ENCODE results near the gene PHLPP1.
A peak's percentile ranks its signal among the peaks of the same experiment; 100 is the strongest.

Gene PHLPP1

GRCh38 chr18:62715436-62715758 lies at the start of gene PHLPP1:
Gene PHLPP1 (plus strand): TSS chr18:62715541. CDS start chr18:62715684, 143 bp downstream.
- Histone ChIP-seq H3K36me3 (ENCODE audit: insufficient read depth, low read length) (no peaks in the 10 kb centered on the region), H3K27ac (ENCODE audit: low read depth, low read length) (peak within 1 kb of the TSS; percentile 80), H3K9ac (ENCODE audit: low read length) (peak within 1 kb of the TSS; percentile 75), H3K4me1 (ENCODE audit: insufficient read depth, low read length) (peaks cover 22% of the 10 kb centered on the region), H3K4me3 (ENCODE audit: low read depth in 1 of 2, low read length in 2 of 2) (peak within 1 kb of the TSS; percentile 50 to 83), H3K9me3 (ENCODE audit: low read length) (no peaks in the 10 kb centered on the region), H3K27me3 (ENCODE audit: control insufficient read depth in 1 of 2, insufficient read depth in 2 of 2, low read length in 2 of 2) (no peaks in the 10 kb centered on the region)

- Histone ChIP-seq H3K27me3 (ENCODE audit: control insufficient read depth in 1 of 2, insufficient read depth in 2 of 2, low read length in 2 of 2) (no peaks in the 10 kb centered on the region), H3K9ac (ENCODE audit: low read length) (no peak overlapping the region), H3K4me3 (ENCODE audit: low read depth in 1 of 2, low read length in 2 of 2) (no peak overlapping the region), H3K9me3 (ENCODE audit: low read length) (peaks cover 3% of the 10 kb centered on the region), H3K27ac (ENCODE audit: low read depth, low read length) (no peak overlapping the region), H3K36me3 (ENCODE audit: insufficient read depth, low read length) (no peaks in the 10 kb centered on the region), H3K4me1 (ENCODE audit: insufficient read depth, low read length) (no peaks in the 10 kb centered on the region)
These were observed 46.1 kb upstream of the PHLPP1 start for GRCh38 chr18:62669225-62669624.

GRCh38 chr18:62670573-62670972 lies 44.8 kb upstream of the PHLPP1 start:
- no peak overlapping the region for H3K9ac ChIP-seq (ENCODE audit: low read length)
- H3K4me1 ChIP-seq (ENCODE audit: insufficient read depth, low read length) = no peaks in the 10 kb centered on the region
- H3K9me3 ChIP-seq (ENCODE audit: low read length) = peaks cover 3% of the 10 kb centered on the region
- no peak overlapping the region for H3K27ac ChIP-seq (ENCODE audit: low read depth, low read length)
- no peaks in the 10 kb centered on the region for H3K36me3 ChIP-seq (ENCODE audit: insufficient read depth, low read length)
- no peak overlapping the region for H3K4me3 ChIP-seq (ENCODE audit: low read depth in 1 of 2, low read length in 2 of 2)
- no peaks in the 10 kb centered on the region for H3K27me3 ChIP-seq (ENCODE audit: control insufficient read depth in 1 of 2, insufficient read depth in 2 of 2, low read length in 2 of 2)

GRCh38 chr18:62672600-62672999 lies 42.7 kb upstream of the PHLPP1 start:
- Histone ChIP-seq H3K27me3 (ENCODE audit: control insufficient read depth in 1 of 2, insufficient read depth in 2 of 2, low read length in 2 of 2) (no peaks in the 10 kb centered on the region), H3K27ac (ENCODE audit: low read depth, low read length) (no peak overlapping the region), H3K9me3 (ENCODE audit: low read length) (peaks cover 3% of the 10 kb centered on the region), H3K4me1 (ENCODE audit: insufficient read depth, low read length) (no peaks in the 10 kb centered on the region), H3K36me3 (ENCODE audit: insufficient read depth, low read length) (no peaks in the 10 kb centered on the region), H3K4me3 (ENCODE audit: low read depth in 1 of 2, low read length in 2 of 2) (no peak overlapping the region), H3K9ac (ENCODE audit: low read length) (no peak overlapping the region)

- Histone ChIP-seq H3K27ac (ENCODE audit: low read depth, low read length) (no peak overlapping the region), H3K9me3 (ENCODE audit: low read length) (no peaks in the 10 kb centered on the region), H3K4me3 (ENCODE audit: low read depth in 1 of 2, low read length in 2 of 2) (no peak overlapping the region), H3K9ac (ENCODE audit: low read length) (no peak overlapping the region), H3K36me3 (ENCODE audit: insufficient read depth, low read length) (no peaks in the 10 kb centered on the region), H3K4me1 (ENCODE audit: insufficient read depth, low read length) (no peaks in the 10 kb centered on the region), H3K27me3 (ENCODE audit: control insufficient read depth in 1 of 2, insufficient read depth in 2 of 2, low read length in 2 of 2) (no peaks in the 10 kb centered on the region)
These were observed 36.4 kb upstream of the PHLPP1 start for GRCh38 chr18:62678847-62679485.

GRCh38 chr18:62682371-62682770 lies 33.0 kb upstream of the PHLPP1 start:
- no peak overlapping the region for H3K9ac ChIP-seq (ENCODE audit: low read length)
- no peak overlapping the region for H3K4me3 ChIP-seq (ENCODE audit: low read depth in 1 of 2, low read length in 2 of 2)
- H3K4me1 ChIP-seq (ENCODE audit: insufficient read depth, low read length) = no peaks in the 10 kb centered on the region
- no peaks in the 10 kb centered on the region for H3K36me3 ChIP-seq (ENCODE audit: insufficient read depth, low read length)
- H3K27ac ChIP-seq (ENCODE audit: low read depth, low read length) = no peak overlapping the region
- no peaks in the 10 kb centered on the region for H3K27me3 ChIP-seq (ENCODE audit: control insufficient read depth in 1 of 2, insufficient read depth in 2 of 2, low read length in 2 of 2)
- H3K9me3 ChIP-seq (ENCODE audit: low read length) = no peaks in the 10 kb centered on the region

- no peak overlapping the region for H3K4me3 ChIP-seq (ENCODE audit: low read depth in 1 of 2, low read length in 2 of 2)
- no peaks in the 10 kb centered on the region for H3K27me3 ChIP-seq (ENCODE audit: control insufficient read depth in 1 of 2, insufficient read depth in 2 of 2, low read length in 2 of 2)
- H3K36me3 ChIP-seq (ENCODE audit: insufficient read depth, low read length) = no peaks in the 10 kb centered on the region
- no peaks in the 10 kb centered on the region for H3K4me1 ChIP-seq (ENCODE audit: insufficient read depth, low read length)
- no peak overlapping the region for H3K27ac ChIP-seq (ENCODE audit: low read depth, low read length)
- H3K9ac ChIP-seq (ENCODE audit: low read length) = no peak overlapping the region
- no peaks in the 10 kb centered on the region for H3K9me3 ChIP-seq (ENCODE audit: low read length)
These were observed 31.4 kb upstream of the PHLPP1 start for GRCh38 chr18:62683935-62684334.

- Histone ChIP-seq H3K4me3 (ENCODE audit: low read depth in 1 of 2, low read length in 2 of 2) (no peak overlapping the region), H3K4me1 (ENCODE audit: insufficient read depth, low read length) (no peaks in the 10 kb centered on the region), H3K9me3 (ENCODE audit: low read length) (no peaks in the 10 kb centered on the region), H3K36me3 (ENCODE audit: insufficient read depth, low read length) (no peaks in the 10 kb centered on the region), H3K27me3 (ENCODE audit: control insufficient read depth in 1 of 2, insufficient read depth in 2 of 2, low read length in 2 of 2) (no peaks in the 10 kb centered on the region), H3K27ac (ENCODE audit: low read depth, low read length) (no peak overlapping the region), H3K9ac (ENCODE audit: low read length) (no peak overlapping the region)
These were observed 26.5 kb upstream of the PHLPP1 start for GRCh38 chr18:62688743-62689317.

- H3K27ac ChIP-seq (ENCODE audit: low read depth, low read length) = no peak overlapping the region
- no peaks in the 10 kb centered on the region for H3K4me1 ChIP-seq (ENCODE audit: insufficient read depth, low read length)
- no peak overlapping the region for H3K4me3 ChIP-seq (ENCODE audit: low read depth in 1 of 2, low read length in 2 of 2)
- H3K27me3 ChIP-seq (ENCODE audit: control insufficient read depth in 1 of 2, insufficient read depth in 2 of 2, low read length in 2 of 2) = no peaks in the 10 kb centered on the region
- no peak overlapping the region for H3K9ac ChIP-seq (ENCODE audit: low read length)
- H3K9me3 ChIP-seq (ENCODE audit: low read length) = no peaks in the 10 kb centered on the region
- no peaks in the 10 kb centered on the region for H3K36me3 ChIP-seq (ENCODE audit: insufficient read depth, low read length)
These were observed 25.0 kb upstream of the PHLPP1 start for GRCh38 chr18:62690236-62690815.

- H3K36me3 ChIP-seq (ENCODE audit: insufficient read depth, low read length) = no peaks in the 10 kb centered on the region
- H3K9ac ChIP-seq (ENCODE audit: low read length) = no peak overlapping the region
- H3K9me3 ChIP-seq (ENCODE audit: low read length) = no peaks in the 10 kb centered on the region
- no peak overlapping the region for H3K4me3 ChIP-seq (ENCODE audit: low read depth in 1 of 2, low read length in 2 of 2)
- H3K27ac ChIP-seq (ENCODE audit: low read depth, low read length) = no peak overlapping the region
- no peaks in the 10 kb centered on the region for H3K4me1 ChIP-seq (ENCODE audit: insufficient read depth, low read length)
- no peaks in the 10 kb centered on the region for H3K27me3 ChIP-seq (ENCODE audit: control insufficient read depth in 1 of 2, insufficient read depth in 2 of 2, low read length in 2 of 2)
These were observed 21.7 kb upstream of the PHLPP1 start for GRCh38 chr18:62693659-62694058.

GRCh38 chr18:62697636-62698035 lies 17.7 kb upstream of the PHLPP1 start:
- Histone ChIP-seq H3K27me3 (ENCODE audit: control insufficient read depth in 1 of 2, insufficient read depth in 2 of 2, low read length in 2 of 2) (no peaks in the 10 kb centered on the region), H3K4me3 (ENCODE audit: low read depth in 1 of 2, low read length in 2 of 2) (no peak overlapping the region), H3K9me3 (ENCODE audit: low read length) (no peaks in the 10 kb centered on the region), H3K9ac (ENCODE audit: low read length) (no peak overlapping the region), H3K36me3 (ENCODE audit: insufficient read depth, low read length) (no peaks in the 10 kb centered on the region), H3K4me1 (ENCODE audit: insufficient read depth, low read length) (no peaks in the 10 kb centered on the region), H3K27ac (ENCODE audit: low read depth, low read length) (no peak overlapping the region)

GRCh38 chr18:62702259-62702658 lies 13.1 kb upstream of the PHLPP1 start:
- Histone ChIP-seq H3K9me3 (ENCODE audit: low read length) (no peaks in the 10 kb centered on the region), H3K27ac (ENCODE audit: low read depth, low read length) (no peak overlapping the region), H3K9ac (ENCODE audit: low read length) (no peak overlapping the region), H3K4me1 (ENCODE audit: insufficient read depth, low read length) (no peaks in the 10 kb centered on the region), H3K4me3 (ENCODE audit: low read depth in 1 of 2, low read length in 2 of 2) (no peak overlapping the region), H3K27me3 (ENCODE audit: control insufficient read depth in 1 of 2, insufficient read depth in 2 of 2, low read length in 2 of 2) (no peaks in the 10 kb centered on the region), H3K36me3 (ENCODE audit: insufficient read depth, low read length) (no peaks in the 10 kb centered on the region)

Data from muscle layer of colon (tissue), 2 donors.